K562 (cell line): ENCODE measurements around the gene FSTL3. TPM values are rescaled to one million over a fixed set of nuclear protein-coding genes. Genes with fewer than 3 reads are reported as not detected.

ENCODE experiments used
- ARID1B ChIP-seq: fragments of 450-650 bp; IDR thresholded peaks from 2 replicates; pipeline ENCODE4 v1.6.1; 2016; ENCODE audit warnings: antibody characterized with exemption, mild to moderate bottlenecking, inconsistent platforms
- ASH1L ChIP-seq: fragments of 450-650 bp; IDR thresholded peaks from 2 replicates; pipeline ENCODE4 v1.6.1; 2018; ENCODE audit warnings: borderline replicate concordance, mild to moderate bottlenecking, low read depth; ENCODE audit not compliant: partially characterized antibody
- BCLAF1 ChIP-seq, 2 experiments: fragments of 450-650 bp in 1 of 2; IDR thresholded peaks; 2 replicates each; pipeline ENCODE4 v1.6.1; 2011 to 2017; ENCODE audit warnings: low read depth in 2 of 2, antibody characterized with exemption in 1 of 2, borderline replicate concordance in 1 of 2, low read length in 1 of 2, mild to moderate bottlenecking in 1 of 2, mixed read lengths in 1 of 2; ENCODE audit not compliant: control insufficient read depth in 1 of 2
- BHLHE40 ChIP-seq: IDR thresholded peaks from 2 replicates; pipeline ENCODE4 v1.6.1; 2011; ENCODE audit warnings: low read length, improper control_type of control experiment
- CREB5 ChIP-seq: fragments of 250-450 bp; sonication (Bioruptor Pico); IDR thresholded peaks from 2 replicates; pipeline ENCODE4 v1.5.0; 2020; ENCODE audit warnings: mild to moderate bottlenecking
- HDAC1 ChIP-seq, 2 experiments: fragments of 450-650 bp; IDR thresholded peaks; 2 replicates each; pipeline ENCODE4 v1.6.1; 2016 to 2017; ENCODE audit warnings: inconsistent platforms in 1 of 2, mild to moderate bottlenecking in 1 of 2, moderate library complexity in 1 of 2
- HDGF ChIP-seq: fragments of 450-650 bp; IDR thresholded peaks from 2 replicates; pipeline ENCODE4 v1.6.1; 2016
- MIER1 ChIP-seq: fragments of 450-650 bp; IDR thresholded peaks from 2 replicates; pipeline ENCODE4 v1.6.1; 2016; ENCODE audit warnings: antibody characterized with exemption, mild to moderate bottlenecking, low read depth
- PHB2 ChIP-seq: fragments of 450-650 bp; IDR thresholded peaks from 2 replicates; pipeline ENCODE4 v1.6.1; 2017; ENCODE audit warnings: low read depth
- POLR2A ChIP-seq: fragments of 450-650 bp; conservative IDR thresholded peaks from 2 replicates; pipeline ENCODE4 v1.6.1; 2016
- PRDM10 ChIP-seq: fragments of 450-650 bp; IDR thresholded peaks from 2 replicates; pipeline ENCODE4 v1.6.1; 2018; ENCODE audit not compliant: partially characterized antibody
- RAD21 ChIP-seq, 2 experiments: fragments of 250-450 bp in 1 of 2; fragments of 450-650 bp in 1 of 2; sonication (Bioruptor Pico) in 1 of 2; formaldehyde crosslinking in 1 of 2; IDR thresholded peaks in 1 of 2; conservative IDR thresholded peaks in 1 of 2; 2 replicates each; pipeline versions ENCODE4 v1.4.0 to v1.8.0; 2020 to 2022; ENCODE audit warnings: mild to moderate bottlenecking in 2 of 2, moderate library complexity in 1 of 2
- RB1 ChIP-seq: fragments of 450-650 bp; IDR thresholded peaks from 2 replicates; pipeline ENCODE4 v1.6.1; 2017; ENCODE audit warnings: low read depth, mild to moderate bottlenecking
- SMAD1 ChIP-seq: fragments of 150-350 bp; IDR thresholded peaks from 2 replicates; pipeline ENCODE4 v1.6.1; 2014; ENCODE audit warnings: low read length, low read depth; ENCODE audit not compliant: partially characterized antibody
- SMARCA5 ChIP-seq: fragments of 450-650 bp; IDR thresholded peaks from 2 replicates; pipeline ENCODE4 v1.6.1; 2016
- XRCC4 ChIP-seq: IDR thresholded peaks from one replicate; pipeline ENCODE4 v1.6.1; 2011; ENCODE audit not compliant: insufficient read depth, insufficient read length; ENCODE audit errors: extremely low read depth
- ZNF551 ChIP-seq: fragments of 250-450 bp; sonication (Bioruptor Pico); IDR thresholded peaks from 2 replicates; pipeline ENCODE4 v1.5.0; 2021; ENCODE audit warnings: mild to moderate bottlenecking, moderate library complexity
- ZNF766 ChIP-seq: fragments of 200-800 bp; sonication (Bioruptor generic); conservative IDR thresholded peaks from 2 replicates; pipeline ENCODE4 v1.6.1; 2016; ENCODE audit warnings: missing genetic modification characterization, missing compliant biosample characterization
- polyA plus RNA-seq, 8 experiments: library from polyadenylated mRNA; depleted of rRNA in 4 of 8; stranded (reverse) in 5 of 8; unstranded in 3 of 8; fragments of >200 nt; fragmentation: Nextera tagmentation in 2 of 8; fragmentation: Illumina TruSeq in 1 of 8; extraction: Ambion mirVana in 2 of 8; extraction: Trizol in 1 of 8; gene quantifications; 2 replicates each; pipeline versions ENCODE4 v1.2.1 to v1.2.3, GENCODE V29; 2011 to 2014; ENCODE audit warnings: inconsistent platforms in 1 of 8, missing spikeins in 1 of 8
- total RNA-seq, 7 experiments: library from RNA; depleted of rRNA in 6 of 7; stranded (reverse); fragments of >200 nt in 6 of 7; fragmentation: Illumina TruSeq in 2 of 7; extraction: Trizol in 2 of 7; gene quantifications; 2 replicates each; pipeline versions ENCODE4 v1.2.1 to v1.2.3, GENCODE V29; 2011 to 2021; ENCODE audit warnings: low replicate concordance in 1 of 7

FSTL3 gene
- total and polyA plus RNA-seq, 9 of the 15 experiments (the other 6 are each of a cell fraction or from before 2014, with no cell fraction given): 0.35 to 6.8 (median 4.2) TPM; not detected in 1

DNA sequence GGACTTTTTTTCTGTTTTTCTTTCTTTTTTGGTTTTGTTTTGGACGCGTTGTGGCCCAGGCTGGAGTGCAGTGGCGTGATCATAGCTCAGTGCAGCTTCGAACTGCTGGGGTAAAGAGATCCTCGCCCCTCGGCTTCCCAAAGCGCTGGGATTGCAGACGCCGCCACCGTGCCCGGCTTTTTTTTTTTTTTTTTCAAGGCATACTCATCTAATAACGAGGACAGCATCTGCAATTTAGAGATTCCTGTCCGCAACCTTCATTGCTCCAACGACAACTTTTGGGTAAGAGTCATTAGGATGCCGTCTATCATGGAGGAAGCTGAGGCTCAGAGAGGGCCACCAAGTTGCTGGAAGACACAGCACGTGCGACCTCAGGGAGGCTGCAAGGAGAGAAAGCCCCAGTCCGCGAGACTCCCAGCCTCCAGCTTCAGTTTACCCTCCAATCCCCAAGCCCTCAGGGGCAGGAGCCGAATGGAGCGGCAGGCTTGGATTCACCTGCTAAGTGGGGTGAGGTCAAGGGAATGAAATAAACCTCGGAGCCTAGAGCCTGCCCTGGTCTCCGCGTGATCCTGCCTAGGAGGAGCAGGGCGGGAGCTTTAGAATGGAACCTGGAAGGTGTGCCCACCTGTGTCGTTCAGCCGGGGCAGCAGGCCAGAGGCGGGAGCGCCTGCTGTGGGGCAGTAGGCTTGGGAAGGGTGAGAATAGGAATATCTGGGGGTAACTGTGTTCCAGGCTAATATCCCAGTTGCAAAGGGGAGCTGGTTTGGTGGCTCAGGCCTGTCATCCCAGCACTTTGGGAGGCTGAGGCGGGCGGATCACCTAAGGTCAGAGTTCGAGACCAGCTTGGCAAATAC is 42.2 kb upstream of the FSTL3 start (continued):
- TF ChIP-seq ZNF766 (CRISPR knock-in tag): no peak
- no peak for TF ChIP-seq ARID1B
- TF ChIP-seq PHB2: peak; percentile 36; the same call in 1 of the 2 replicates
- no peak for TF ChIP-seq POLR2A
- peak in 1 of 2 experiments; percentile 41; a peak in 1 of 4 replicates for TF ChIP-seq HDAC1 (IDR thresholded peaks at IDR 0.05)
- TF ChIP-seq ASH1L: peak; percentile 8
- no peak for TF ChIP-seq ZNF551
- TF ChIP-seq RB1: 0 out of 2 replicates have a peak, but pooled peaks have one; percentile 22
- TF ChIP-seq BHLHE40: peak; percentile 46
- TF ChIP-seq RAD21 (CRISPR knock-in tag; conservative IDR thresholded peaks at IDR 0.05 in 1 of 2, IDR thresholded peaks at IDR 0.05 in 1 of 2): 0 out of 4 replicates have a peak, but pooled peaks of 1 of the 2 experiments have one; percentile 8
- TF ChIP-seq XRCC4: no peak
- TF ChIP-seq SMAD1: no peak
- TF ChIP-seq CREB5 (CRISPR knock-in tag): no peak
- TF ChIP-seq BCLAF1 (IDR thresholded peaks at IDR 0.05; ENCODE audit: borderline replicate concordance in 1 of 2, control insufficient read depth in 1 of 2, low read depth in 2 of 2, low read length in 1 of 2): no peak
- TF ChIP-seq MIER1: peak; percentile 57; the same call in 1 of the 2 replicates
- TF ChIP-seq PRDM10: no peak
- 0 out of 2 replicates have a peak, but pooled peaks have one; percentile 58 for TF ChIP-seq HDGF
- peak; percentile 84 for TF ChIP-seq SMARCA5
